Measurements from ENCODE around the gene NELL1.

Gene NELL1

DNA sequence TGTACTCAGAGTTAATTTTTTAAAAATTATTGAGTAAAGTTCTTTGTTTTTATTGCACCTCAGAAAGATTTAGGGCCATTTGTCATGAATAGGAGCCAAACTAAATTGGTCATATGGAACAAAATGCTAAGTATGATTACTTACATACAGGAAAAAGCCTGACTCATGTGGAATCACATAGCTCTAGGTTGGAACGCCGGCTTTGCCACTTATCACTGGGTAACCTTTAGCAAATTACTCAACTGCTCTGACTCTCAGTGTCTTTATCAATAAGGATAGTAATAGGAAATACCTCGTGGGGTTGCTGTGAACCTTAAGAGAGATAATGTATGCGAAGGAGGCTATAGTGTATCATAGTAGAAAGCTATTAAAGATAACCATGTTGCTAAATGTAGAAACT is 638.5 kb downstream of the NELL1 start:
- DNase-seq (ENCODE audit: low read depth in 2 of 3, low spot score in 1 of 3) = no peak

DNA sequence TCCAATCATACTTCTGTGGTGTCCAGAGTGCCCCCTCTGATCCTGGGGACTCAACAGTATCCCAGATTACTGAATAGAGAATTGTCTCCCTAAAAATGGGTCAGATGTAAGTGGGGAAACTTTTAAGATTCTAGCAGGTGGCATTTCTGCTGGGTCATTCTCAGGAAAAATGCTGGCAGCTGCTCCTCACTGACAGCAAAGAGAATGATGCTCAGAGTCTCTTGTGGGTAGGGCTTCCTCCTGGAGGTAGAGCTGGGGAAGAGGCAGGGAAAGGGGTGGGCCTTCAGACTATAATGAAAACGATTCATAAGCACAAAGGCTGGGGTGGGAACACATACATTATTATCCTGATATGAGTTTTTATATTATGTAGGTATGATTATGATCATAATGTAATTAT is 647.2 kb downstream of the NELL1 start:
- no peak for DNase-seq (ENCODE audit: low read depth in 2 of 3, low spot score in 1 of 3)

DNA sequence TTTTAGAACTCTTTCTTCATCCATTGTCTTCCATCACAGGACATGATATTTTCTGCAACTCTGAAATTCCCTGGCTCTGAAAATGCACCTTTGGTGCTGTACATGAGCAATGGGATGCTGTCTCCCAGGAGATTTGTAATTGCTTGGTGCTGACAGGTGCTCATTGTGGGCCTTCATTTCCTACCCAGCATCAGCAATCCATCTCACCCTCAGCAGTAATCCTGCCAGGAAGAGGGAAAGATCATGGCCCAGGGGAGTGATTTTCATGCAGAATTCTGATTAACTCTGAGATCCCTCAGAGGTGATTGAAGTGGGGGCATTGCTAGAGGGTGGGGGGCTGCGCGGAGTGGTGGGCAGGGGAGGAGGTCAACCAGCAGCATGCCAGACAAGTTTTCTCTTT is 651.7 kb downstream of the NELL1 start:
- DNase-seq (ENCODE audit: low read depth in 2 of 3, low spot score in 1 of 3) = no peak

DNA sequence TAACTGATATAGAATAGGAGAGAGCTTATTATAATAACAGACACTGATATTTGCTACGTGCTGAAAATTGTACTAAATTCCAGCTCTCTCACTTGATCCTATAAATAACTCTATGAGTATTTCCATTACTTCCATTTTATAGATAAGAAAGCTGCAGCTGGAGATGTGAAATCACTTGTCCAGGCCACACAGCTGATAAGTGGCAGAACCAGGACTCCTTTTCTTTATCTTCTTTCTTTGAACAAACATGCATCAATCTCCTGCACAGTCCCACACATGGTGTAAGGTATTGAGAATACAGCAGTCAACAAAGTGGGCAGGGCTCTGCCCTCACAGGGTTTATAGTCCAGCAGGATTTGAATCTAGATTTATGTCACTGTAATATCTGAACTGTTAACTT is 652.1 kb downstream of the NELL1 start:
- no peak for DNase-seq (ENCODE audit: low read depth in 2 of 3, low spot score in 1 of 3)

DNA sequence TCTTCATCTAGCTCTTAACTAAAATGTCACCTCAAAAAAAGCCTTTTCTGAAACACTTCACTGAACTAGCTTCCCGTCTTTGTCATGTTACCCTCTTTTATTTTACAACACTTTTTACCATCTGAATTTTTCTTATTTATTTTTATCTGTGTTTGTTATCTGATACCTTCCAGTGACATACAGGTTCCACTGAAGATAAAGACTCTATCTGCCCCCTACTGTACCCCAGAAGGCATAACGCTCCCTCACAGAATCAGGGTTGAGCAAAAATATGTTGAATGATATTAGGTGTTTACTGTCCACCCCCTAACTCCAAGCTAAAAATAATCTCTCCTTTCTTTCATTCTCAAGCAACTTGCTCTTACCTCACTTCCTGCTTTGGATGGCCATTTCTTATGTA is 654.2 kb downstream of the NELL1 start:
- DNase-seq (ENCODE audit: low read depth in 2 of 3, low spot score in 1 of 3) = no peak

DNA sequence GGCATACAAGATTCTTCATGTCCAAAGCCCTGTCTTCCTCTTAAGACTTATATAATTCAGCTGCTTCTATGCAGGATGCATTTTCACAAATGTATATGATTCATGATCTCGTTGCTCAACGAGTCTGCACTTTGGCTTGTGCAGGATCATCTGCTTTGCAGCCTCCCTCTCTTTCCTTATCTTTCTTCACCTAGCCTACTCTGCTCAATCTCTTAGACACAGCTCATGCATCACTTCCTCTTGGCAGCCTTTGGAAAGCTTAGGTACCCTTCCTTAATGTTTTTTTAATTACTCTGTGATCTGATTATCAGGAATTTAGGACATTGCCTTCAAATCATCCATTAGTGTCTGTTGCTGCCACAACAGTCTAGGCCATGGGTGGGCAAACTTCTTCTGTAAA is 673.8 kb downstream of the NELL1 start:
- DNase-seq (ENCODE audit: low read depth in 2 of 3, low spot score in 1 of 3) = no peak

DNA sequence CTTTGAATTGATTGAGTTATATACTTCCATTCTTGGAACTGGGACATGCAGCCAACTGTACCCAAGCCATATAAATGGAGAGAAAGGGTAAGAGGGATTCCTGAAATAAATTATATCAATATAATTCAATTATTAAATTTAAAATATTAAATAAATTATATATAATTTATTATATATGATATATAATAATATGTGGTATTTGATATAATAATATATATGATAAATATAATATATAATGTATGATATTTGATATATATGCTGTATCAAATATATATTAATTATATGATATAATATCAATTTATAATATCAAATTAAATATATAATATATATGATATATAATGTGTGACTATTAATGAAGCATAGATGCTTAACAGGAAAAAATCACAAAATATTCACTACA is 677.0 kb downstream of the NELL1 start:
- DNase-seq (ENCODE audit: low read depth in 2 of 3, low spot score in 1 of 3) = no peak

DNA sequence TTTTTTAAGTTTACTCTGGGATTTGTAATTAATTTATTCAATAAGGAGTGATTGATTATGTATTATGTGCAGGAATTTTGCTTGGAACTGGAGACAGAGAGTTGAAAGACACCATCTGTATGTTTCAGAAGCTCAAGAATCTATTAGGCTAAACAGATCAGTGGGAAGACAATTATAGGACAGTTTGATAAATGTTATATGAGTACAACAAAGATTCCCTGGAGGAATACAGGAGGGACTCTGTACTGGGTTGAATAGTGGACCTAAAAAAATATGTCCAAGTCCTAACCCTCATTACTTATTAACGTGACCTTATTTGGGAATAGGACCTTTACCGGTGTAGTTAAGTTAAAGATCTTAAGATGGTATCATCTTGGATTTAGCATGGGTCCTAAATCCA is 681.2 kb downstream of the NELL1 start:
- DNase-seq (ENCODE audit: low read depth in 2 of 3, low spot score in 1 of 3) = no peak

DNA sequence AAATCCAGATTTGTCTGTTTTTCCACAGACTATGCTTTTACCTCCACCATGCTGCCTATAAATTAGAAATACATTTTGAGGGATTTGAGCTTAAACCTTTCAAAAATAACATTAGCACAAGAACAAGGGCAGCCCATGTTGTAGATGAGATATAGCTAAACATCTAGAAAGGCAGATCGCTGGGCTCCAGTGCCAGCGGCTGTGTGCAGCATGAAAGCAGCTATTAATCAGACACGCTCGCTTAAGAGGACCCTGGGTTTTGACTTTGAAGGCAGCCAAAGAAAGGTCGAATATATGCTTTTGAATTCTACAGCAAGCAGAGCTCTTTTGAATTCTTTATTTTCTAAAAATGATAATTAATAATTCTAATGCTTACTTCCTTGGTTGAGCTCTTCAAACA is 684.0 kb downstream of the NELL1 start:
- DNase-seq (ENCODE audit: low read depth in 2 of 3, low spot score in 1 of 3) = no peak

DNA sequence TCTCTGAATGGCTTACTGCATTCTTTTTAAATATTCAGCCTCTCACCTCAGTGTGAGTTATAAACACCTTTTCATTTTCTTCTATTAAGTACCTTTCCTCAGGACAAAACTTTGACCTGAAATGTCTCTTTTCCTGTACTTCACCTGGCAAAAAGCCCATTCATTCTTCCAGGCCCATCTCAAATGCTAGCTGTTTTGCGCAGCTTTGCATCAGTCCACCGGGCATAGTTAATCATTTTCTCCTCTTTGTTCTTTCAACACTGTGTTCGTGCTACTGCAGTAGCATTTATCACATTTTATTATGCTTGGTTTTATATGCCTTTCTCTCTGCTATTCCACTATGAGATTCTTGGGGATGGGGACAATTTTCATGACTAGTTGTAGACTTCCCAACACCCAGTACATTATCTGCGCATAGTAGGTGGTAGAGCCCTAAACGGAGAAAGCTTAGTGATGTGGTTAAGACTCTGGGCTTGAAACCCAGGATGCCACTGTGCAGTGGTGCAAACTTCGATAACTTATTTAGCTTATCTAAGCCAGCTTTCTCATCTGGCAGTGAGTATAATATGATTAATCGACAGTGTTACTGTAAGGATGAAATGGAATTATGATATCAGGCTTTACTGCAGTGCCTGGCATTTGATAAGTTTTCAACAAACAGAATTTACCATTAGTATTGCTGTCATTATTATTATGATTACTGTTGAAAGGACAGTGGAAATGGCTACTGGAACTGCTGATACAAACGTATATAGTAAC is 695.7 kb downstream of the NELL1 start:
- DNase-seq (ENCODE audit: low read depth in 2 of 3, low spot score in 1 of 3) = no peak

DNA sequence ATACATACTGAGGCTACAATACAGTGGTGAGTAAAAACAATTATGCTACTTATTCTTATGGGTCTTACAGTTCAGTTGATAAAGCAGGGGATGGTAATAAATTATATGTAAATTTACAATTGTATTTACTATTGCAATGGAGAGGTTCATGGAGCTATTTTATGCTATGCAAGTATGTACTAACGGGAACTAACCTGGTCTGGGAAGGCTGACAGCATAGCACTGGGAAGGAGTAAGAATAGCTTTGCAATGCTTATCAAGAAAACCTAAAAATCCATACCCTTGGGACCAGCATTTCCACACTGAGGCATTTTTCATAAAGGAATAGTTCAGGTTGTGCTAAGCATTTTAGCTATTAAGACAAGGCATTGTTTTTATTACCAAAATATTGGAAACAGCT is 700.6 kb downstream of the NELL1 start:
- no peak for DNase-seq (ENCODE audit: low read depth in 2 of 3, low spot score in 1 of 3)

DNA sequence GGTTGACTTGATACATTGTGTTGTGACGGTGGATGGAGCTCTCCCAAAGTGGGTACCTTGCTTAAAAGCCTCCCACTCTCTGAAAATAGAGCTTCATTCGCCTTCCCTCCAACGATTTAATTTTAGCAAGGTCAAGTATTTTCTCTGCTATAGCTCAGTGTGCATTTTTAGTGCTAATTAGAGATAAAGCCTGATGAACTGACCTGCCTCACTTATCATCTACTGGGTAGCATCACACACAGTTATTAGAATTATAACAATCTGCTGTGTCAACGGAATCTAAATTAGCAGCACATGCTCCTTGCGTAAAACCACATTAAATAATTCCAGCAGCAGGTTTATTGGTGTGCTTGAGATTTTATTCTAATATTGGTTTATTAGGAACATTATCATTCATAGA is 701.7 kb downstream of the NELL1 start:
- no peak for DNase-seq (ENCODE audit: low read depth in 2 of 3, low spot score in 1 of 3)

DNA sequence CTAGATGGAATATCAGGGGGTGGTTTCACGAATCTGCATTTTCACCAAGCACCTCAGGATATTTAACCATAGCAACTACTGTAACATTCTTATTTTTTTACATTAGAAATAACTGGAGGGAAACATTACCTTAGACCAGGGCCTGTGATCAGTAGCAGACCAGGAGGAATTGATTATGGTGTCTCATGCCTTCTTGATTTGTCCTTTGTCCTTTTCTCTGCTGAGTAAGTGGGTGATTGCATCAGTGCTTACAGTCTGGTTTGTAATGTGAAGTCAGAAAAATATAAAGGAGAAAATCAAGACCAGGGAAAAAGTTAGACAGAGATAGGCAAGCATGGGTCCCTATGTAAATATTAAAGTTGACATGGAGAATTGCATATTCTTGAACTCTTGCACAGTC is 703.3 kb downstream of the NELL1 start:
- no peak for DNase-seq (ENCODE audit: low read depth in 2 of 3, low spot score in 1 of 3)

DNA sequence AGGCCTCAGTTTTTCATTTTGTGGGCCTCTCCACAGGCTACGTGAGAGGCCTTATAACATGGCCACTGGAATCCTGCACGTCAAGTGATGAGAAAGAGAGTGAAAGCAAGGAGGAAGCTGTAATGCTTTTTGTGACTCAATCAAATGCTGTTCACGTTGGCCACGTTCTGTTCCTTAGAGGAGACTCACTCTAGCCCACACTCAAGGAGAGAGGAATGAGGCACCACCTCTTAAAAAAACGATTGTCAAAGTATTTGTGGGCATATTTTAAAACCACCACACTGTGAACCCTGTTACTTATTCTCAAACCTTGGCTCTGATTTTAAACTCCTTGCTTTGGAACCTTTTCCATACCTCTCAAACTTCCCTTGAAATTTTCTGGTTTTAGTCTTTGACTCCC is 705.0 kb downstream of the NELL1 start:
- no peak for DNase-seq (ENCODE audit: low read depth in 2 of 3, low spot score in 1 of 3)

DNA sequence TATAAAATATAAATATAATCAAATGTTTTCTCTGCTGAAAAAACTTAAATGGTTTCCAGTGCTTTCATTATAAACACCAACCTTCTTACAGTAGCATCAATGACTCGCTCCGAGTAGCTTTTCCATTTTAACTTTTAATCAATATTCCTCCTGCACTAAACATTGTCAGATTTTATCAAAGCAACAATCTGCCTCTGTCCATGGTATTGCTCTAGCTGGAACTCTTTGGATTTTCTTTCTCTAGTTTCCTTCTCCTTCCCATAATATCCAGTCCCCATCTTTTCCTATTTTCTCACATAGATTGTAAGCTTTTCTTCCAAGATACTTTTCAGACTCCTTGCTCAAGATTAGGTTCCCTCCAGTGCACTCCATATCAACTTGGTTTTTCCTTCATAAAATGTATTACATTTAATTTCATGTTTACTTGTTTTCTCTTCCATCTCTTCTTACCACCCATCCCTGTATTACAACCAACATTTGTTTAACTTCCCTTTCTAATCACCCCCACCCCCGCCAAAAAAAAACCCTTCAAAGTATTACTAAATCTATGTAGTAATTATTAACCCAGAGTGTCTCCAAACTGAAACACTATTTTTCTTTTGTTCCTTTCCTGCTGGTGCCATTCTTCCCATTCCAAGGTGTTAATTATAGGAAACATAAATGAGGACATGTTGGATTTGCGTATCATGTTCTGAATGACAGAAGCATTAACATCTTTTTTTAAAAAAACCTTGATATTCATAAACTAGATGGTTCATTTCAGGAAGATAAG is 716.5 kb downstream of the NELL1 start:
- no peak for DNase-seq (ENCODE audit: low read depth in 2 of 3, low spot score in 1 of 3)

DNA sequence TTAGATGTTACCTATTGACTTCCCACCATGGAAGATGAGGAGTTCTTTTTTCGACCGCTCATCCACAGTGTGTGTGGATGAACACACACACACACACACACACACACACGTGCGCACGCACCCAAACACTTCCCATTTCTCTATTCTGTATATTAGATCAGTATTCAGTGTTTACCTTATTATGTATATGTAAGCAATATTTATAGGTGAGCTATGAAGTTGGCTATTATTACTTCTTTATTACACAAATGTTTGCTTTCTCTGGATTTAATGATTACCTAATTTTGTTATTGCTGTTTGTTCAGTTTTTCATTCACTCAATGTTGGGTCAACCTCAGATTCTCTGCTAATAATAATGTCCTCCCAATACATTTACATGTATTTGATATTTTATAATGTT is 721.0 kb downstream of the NELL1 start:
- no peak for DNase-seq (ENCODE audit: low read depth in 2 of 3, low spot score in 1 of 3)

DNA sequence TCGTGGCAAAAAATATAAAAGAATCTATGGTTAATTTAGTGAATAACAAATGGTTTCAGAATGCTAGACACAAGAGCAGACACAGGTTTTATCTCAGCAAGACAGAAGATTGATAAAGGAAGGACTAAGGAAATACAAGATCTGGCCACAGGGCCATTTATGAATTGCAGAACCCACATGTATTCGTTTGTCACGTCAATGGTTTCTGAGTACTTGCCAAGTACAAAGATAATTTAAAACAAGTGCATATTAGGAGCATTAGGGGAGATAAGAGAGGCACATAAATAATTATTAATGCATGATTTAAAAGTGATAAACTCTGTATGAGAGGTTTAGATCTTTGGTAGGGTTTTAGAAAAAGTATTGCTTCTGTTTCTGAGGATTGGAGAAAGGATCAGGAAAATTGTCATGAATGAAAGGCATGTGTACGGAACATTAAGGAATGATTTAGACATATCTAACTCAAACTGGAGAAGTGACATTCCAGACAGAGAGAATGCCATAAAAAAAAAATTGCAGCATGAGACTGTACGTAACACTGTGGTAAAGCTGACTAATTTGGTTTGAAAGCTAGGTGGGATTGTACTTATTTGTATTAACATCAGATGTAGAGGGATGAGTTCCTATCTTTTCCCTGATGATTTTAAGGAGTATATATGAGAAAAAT is 727.1 kb downstream of the NELL1 start:
- DNase-seq (ENCODE audit: low read depth in 2 of 3, low spot score in 1 of 3) = no peak

DNA sequence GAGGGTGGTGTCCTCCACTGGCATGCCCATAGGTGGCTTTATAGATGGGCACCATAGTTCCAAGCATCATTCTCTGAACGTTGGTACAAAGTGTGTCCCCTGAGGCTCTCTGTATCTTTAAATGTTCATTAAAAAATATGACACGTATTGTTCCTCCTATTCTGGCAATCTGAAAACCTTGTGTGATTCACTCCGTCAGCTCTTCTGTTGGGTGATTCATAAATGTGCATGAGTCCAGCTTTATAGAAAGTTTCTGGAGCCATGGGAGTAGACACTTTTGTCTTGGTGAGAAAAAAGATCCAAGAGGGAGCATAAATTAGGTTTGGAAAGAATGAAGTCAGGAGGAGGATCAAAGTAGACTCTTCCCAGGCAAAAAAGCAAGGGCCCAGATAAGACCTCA is 728.8 kb downstream of the NELL1 start:
- no peak for DNase-seq (ENCODE audit: low read depth in 2 of 3, low spot score in 1 of 3)

DNA sequence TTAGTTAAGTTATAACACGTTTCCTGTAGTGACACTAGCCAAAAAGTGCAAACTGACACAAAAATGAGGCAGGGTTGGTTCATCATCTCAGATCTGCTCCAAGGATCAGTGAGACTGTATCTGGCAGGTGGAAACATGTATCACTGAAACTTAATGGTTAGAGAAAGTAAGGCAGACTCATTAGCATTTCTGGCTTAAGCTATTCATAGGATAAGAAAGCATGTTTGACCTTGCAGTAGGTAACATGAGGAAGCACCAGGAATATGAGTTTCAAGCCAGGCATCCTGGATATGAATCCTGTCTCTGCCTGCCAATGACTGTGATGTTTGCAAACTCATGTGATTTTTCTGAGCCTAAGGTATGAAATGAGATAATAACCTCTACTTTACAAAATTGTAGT is 732.1 kb downstream of the NELL1 start:
- no peak for DNase-seq (ENCODE audit: low read depth in 2 of 3, low spot score in 1 of 3)

DNA sequence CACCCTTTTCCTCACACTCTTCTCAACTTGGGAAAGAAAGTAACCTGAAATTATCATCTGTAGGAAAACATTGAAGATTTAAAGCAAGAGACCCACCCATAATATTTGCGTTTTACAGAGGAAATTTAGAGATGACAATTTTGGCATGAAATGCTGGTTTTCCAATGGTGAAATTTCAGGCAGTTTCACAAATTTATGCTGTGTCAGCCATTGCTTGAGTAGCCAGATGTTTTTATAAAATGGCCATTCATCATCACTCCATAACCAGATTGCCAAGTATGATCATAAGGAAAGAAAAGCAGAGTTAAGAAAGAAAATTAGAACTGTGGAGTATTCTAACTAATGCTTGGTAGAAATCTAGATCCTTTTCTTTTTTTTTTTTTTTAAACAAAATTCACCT is 732.9 kb downstream of the NELL1 start:
- DNase-seq (ENCODE audit: low read depth in 2 of 3, low spot score in 1 of 3) = no peak

DNA sequence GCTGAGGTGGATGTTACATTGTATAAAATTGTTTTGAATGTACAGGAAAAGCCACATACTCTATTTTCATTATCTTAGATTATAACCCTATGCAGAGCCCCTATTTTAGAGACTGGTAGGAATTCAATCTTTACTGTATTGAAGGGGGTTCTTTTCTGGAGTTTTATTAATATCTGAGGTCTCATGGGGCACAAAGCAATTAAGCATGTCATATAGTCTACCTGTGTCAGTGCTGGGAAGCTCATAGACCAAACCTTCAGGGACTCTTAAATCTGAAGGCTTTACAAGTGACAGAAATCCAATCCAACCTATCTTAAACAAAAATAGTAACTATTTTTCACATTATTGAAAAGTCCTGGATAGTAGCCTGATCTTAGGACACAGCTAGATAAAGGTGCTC is 733.7 kb downstream of the NELL1 start:
- DNase-seq (ENCODE audit: low read depth in 2 of 3, low spot score in 1 of 3) = no peak

DNA sequence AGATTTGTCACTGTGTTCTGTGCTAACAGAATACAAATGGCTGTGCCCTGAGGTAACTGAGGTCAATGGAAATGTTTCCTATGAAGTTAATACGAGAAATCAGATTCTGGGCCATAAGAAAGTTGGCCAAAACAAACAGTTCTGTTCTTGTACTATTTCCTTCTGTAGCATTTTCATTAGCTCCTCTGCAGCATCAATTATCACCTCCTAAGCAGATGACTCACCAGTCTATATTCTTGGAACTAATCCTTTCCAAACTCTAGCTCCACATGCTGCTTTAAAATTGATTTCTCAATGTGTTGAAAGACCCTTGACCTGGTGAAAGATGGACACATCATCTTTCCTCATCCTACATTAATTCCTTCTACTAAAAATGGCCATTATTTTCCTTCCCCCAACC is 736.0 kb downstream of the NELL1 start:
- no peak for DNase-seq (ENCODE audit: low read depth in 2 of 3, low spot score in 1 of 3)
